ENCODE data around the gene VPS13D.

- TF ChIP-seq CEBPB (IDR thresholded peaks at IDR 0.05) = no peak
- TF ChIP-seq TCF12 (IDR thresholded peaks at IDR 0.05; ENCODE audit: low read depth) = no peak
- no peak for TF ChIP-seq MAX (IDR thresholded peaks at IDR 0.05)
- TF ChIP-seq YY1 (IDR thresholded peaks at IDR 0.05; ENCODE audit: low read depth) = no peak
- no peak for TF ChIP-seq TEAD4 (IDR thresholded peaks at IDR 0.05)
- no peak for TF ChIP-seq EGR1 (IDR thresholded peaks at IDR 0.05)
- TF ChIP-seq ZBTB7A (IDR thresholded peaks at IDR 0.05; ENCODE audit: low read depth) = no peak
- TF ChIP-seq TAF1 (IDR thresholded peaks at IDR 0.05; ENCODE audit: low read depth) = no peak
- TF ChIP-seq REST (IDR thresholded peaks at IDR 0.05; ENCODE audit: low read depth) = no peak
- TF ChIP-seq RAD21 (IDR thresholded peaks at IDR 0.05; ENCODE audit: low read depth) = no peak
- no peak for TF ChIP-seq NFIC (IDR thresholded peaks at IDR 0.05)
- no peak for TF ChIP-seq EP300 (IDR thresholded peaks at IDR 0.05; ENCODE audit: borderline replicate concordance)
- no peak for TF ChIP-seq USF1 (IDR thresholded peaks at IDR 0.05)
These were observed 237.0 kb downstream of the VPS13D start for GRCh38 chr1:12466816-12467215.
